Measurements from ENCODE around the gene PGM3. TPM values are rescaled to one million over a fixed set of nuclear protein-coding genes. Genes with fewer than 3 reads are reported as not detected.
A peak's percentile ranks its signal among the peaks of the same experiment; 100 is the strongest.
"Not testable (repeated sequence)": the region's sequence is repeated elsewhere in the genome, so short reads cannot be mapped to it uniquely, and the experiment has no call there.

The PGM3 gene
- total and polyA plus RNA-seq, 2 donors from 2014 or later: 10.3 to 31.8 TPM

DNA sequence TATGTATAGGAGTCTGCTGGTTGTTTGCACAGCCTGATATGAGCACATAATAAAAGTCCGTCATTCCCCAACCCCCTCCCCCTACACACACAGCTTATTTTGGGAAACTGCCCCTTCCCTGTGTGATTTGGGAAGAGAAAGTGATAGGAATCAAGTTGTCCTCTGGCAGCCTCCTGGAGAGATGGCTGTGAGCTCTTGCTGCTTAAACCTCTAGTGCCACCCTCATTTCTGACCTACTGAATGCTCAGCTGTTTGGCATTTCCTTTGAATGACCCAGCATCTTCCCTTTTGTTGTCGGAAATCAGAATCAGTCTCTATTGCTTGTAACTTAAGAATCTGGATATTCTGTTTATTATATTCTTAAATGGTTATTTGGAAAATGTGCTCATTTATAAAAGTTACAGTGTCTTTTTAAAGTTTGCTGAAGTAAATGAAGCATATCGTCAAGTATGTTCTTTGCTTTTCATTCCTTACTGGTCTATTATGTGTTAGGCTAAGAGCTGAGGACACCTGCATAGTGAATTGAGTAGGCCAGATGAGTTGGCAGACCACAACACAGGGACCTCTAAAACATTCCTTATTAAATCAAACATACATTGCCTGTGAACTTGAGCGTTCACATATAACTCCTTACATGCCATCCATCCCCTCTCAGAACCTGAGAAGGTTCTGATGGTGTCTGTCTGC lies 5.6 kb upstream of the PGM3 start:
- DNase-seq (no peak), FAIRE-seq (no peak)
- no peak overlapping the region for H3K27ac ChIP-seq (ENCODE audit: low read depth in 2 of 2, low read length in 2 of 2)
- H3K9ac ChIP-seq (ENCODE audit: low read length in 3 of 3): no peak overlapping the region
- no peaks in the 10 kb centered on the region for H3K9me3 ChIP-seq (ENCODE audit: control insufficient read depth in 2 of 3, insufficient read depth in 1 of 3, low read length in 3 of 3)
- H3K27me3 ChIP-seq (ENCODE audit: control insufficient read depth, insufficient read depth, low read length): no peaks in the 10 kb centered on the region
- intact Hi-C loops (cut with DNase I): no loop called here
- H3K4me1 ChIP-seq (ENCODE audit: control insufficient read depth in 2 of 3, insufficient read depth in 2 of 3, low read depth in 1 of 3, low read length in 3 of 3): peaks cover 0 to 3% (median 0%) of the 10 kb centered on the region in 3 donors
- TF ChIP-seq, protein P1, sequence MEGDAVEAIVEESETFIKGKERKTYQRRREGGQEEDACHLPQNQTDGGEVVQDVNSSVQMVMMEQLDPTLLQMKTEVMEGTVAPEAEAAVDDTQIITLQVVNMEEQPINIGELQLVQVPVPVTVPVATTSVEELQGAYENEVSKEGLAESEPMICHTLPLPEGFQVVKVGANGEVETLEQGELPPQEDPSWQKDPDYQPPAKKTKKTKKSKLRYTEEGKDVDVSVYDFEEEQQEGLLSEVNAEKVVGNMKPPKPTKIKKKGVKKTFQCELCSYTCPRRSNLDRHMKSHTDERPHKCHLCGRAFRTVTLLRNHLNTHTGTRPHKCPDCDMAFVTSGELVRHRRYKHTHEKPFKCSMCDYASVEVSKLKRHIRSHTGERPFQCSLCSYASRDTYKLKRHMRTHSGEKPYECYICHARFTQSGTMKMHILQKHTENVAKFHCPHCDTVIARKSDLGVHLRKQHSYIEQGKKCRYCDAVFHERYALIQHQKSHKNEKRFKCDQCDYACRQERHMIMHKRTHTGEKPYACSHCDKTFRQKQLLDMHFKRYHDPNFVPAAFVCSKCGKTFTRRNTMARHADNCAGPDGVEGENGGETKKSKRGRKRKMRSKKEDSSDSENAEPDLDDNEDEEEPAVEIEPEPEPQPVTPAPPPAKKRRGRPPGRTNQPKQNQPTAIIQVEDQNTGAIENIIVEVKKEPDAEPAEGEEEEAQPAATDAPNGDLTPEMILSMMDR (IDR thresholded peaks at IDR 0.05; ENCODE audit: borderline replicate concordance, extremely low read depth, insufficient read depth): no peak
- H3K36me3 ChIP-seq (ENCODE audit: control insufficient read depth in 2 of 3, insufficient read depth in 3 of 3, low read length in 3 of 3): peaks cover 0 to 3% (median 0%) of the 10 kb centered on the region in 3 donors
- H3K4me3 ChIP-seq (ENCODE audit: low read length in 3 of 3): no peak overlapping the region

- Histone ChIP-seq H3K27ac (ENCODE audit: low read depth in 2 of 2, low read length in 2 of 2) (peak overlapping the region; percentile 20 to 72), H3K4me3 (ENCODE audit: low read length in 3 of 3) (peak overlapping the region; percentile 59 to 87 (median 71)), H3K27me3 (ENCODE audit: control insufficient read depth, insufficient read depth, low read length) (no peaks in the 10 kb centered on the region), H3K36me3 (ENCODE audit: control insufficient read depth in 2 of 3, insufficient read depth in 3 of 3, low read length in 3 of 3) (peaks cover 0 to 3% (median 0%) of the 10 kb centered on the region in 3 donors), H3K9me3 (ENCODE audit: control insufficient read depth in 2 of 3, insufficient read depth in 1 of 3, low read length in 3 of 3) (no peaks in the 10 kb centered on the region), H3K9ac (ENCODE audit: low read length in 3 of 3) (peak overlapping the region; percentile 12 to 78 (median 75)), H3K4me1 (ENCODE audit: control insufficient read depth in 2 of 3, insufficient read depth in 2 of 3, low read depth in 1 of 3, low read length in 3 of 3) (peaks cover 0 to 3% (median 0%) of the 10 kb centered on the region in 3 donors)
- TF ChIP-seq, protein P1 (IDR thresholded peaks at IDR 0.05; ENCODE audit: borderline replicate concordance, extremely low read depth, insufficient read depth): no peak
- FAIRE-seq (no peak), DNase-seq (peak; percentile 48 to 84 (median 68))
- intact Hi-C loops (cut with DNase I): no loop called here
Observed at GRCh38 chr6:83193747-83194566, 892 bp upstream of the PGM3 start.

- H3K27me3 ChIP-seq (ENCODE audit: control insufficient read depth, insufficient read depth, low read length): no peaks in the 10 kb centered on the region
- intact Hi-C loops (cut with DNase I): no loop called here
- TF ChIP-seq, protein P1 (IDR thresholded peaks at IDR 0.05; ENCODE audit: borderline replicate concordance, extremely low read depth, insufficient read depth): no peak
- peak overlapping the region; percentile 71 to 87 (median 85) for H3K4me3 ChIP-seq (ENCODE audit: low read length in 3 of 3)
- H3K4me1 ChIP-seq (ENCODE audit: control insufficient read depth in 2 of 3, insufficient read depth in 2 of 3, low read depth in 1 of 3, low read length in 3 of 3): peaks cover 0 to 3% (median 0%) of the 10 kb centered on the region in 3 donors
- no peaks in the 10 kb centered on the region for H3K9me3 ChIP-seq (ENCODE audit: control insufficient read depth in 2 of 3, insufficient read depth in 1 of 3, low read length in 3 of 3)
- no peak for FAIRE-seq
- DNase-seq: no peak
- H3K27ac ChIP-seq (ENCODE audit: low read depth in 2 of 2, low read length in 2 of 2): peak overlapping the region in 1 of 2 donors; percentile 76
- H3K36me3 ChIP-seq (ENCODE audit: control insufficient read depth in 2 of 3, insufficient read depth in 3 of 3, low read length in 3 of 3): no peaks in the 10 kb centered on the region
- H3K9ac ChIP-seq (ENCODE audit: low read length in 3 of 3): peak overlapping the region; percentile 52 to 78 (median 60)
Observed at GRCh38 chr6:83192456-83192855, 609 bp downstream of the PGM3 start.

DNA sequence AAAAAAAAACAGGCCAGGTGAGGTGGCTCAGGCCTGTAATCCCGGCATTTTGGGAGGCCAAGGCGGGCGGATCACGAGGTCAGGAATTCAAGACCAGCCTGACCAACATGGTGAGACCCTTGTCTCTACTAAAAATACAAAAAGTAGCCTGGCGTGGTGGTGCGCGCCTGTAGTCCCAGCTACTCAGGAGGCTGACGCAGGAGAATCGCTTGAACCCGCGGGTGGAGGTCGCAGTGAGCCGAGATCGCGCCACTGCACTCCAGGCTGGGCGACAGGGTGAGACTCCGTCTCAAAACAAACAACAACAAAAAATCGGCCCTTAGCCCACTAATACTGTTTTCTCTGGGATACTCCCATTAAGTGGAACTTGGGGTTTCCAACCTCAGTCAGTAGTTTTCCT lies 1.1 kb downstream of the PGM3 start:
- H3K9me3 ChIP-seq (ENCODE audit: control insufficient read depth in 2 of 3, insufficient read depth in 1 of 3, low read length in 3 of 3); DNase-seq; H3K4me1 ChIP-seq (ENCODE audit: control insufficient read depth in 2 of 3, insufficient read depth in 2 of 3, low read depth in 1 of 3, low read length in 3 of 3); H3K27ac ChIP-seq (ENCODE audit: low read depth in 2 of 2, low read length in 2 of 2); H3K36me3 ChIP-seq (ENCODE audit: control insufficient read depth in 2 of 3, insufficient read depth in 3 of 3, low read length in 3 of 3); FAIRE-seq; intact Hi-C loops (cut with DNase I); H3K27me3 ChIP-seq (ENCODE audit: control insufficient read depth, insufficient read depth, low read length): not testable (repeated sequence)
- peak overlapping the region in 1 of 3 donors; percentile 78 for H3K9ac ChIP-seq (ENCODE audit: low read length in 3 of 3)
- peak overlapping the region; percentile 71 to 87 (median 85) for H3K4me3 ChIP-seq (ENCODE audit: low read length in 3 of 3)
